Measurements from ENCODE around the gene LRRC51. TPM values are rescaled to one million over a fixed set of nuclear protein-coding genes. Genes with fewer than 3 reads are reported as not detected.

LRRC51 gene
- total and polyA plus RNA-seq, 2 donors (not counting 1 experiment from before 2014, with no cell fraction given): 5.0 to 6.9 TPM

DNA sequence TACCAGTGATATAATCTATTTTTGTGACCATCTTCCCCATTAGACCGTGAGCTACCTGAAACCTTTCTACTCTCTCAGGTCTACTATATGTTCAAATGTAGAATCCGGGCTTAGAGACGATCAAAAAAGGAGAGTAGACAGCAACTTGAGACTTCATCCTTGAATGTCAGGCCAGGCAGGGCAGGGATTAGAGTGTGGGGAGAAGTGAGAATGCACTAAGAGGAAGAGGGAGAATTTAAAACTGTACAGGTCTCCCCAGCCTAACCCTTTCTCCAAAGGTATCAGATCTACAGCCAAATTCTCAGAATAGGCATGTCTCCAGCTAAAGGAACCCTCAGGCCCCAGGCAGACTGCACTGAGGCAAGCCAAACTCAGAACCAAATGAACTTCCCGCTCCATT lies 21.5 kb downstream of the LRRC51 start:
- Histone ChIP-seq H3K4me2 (ENCODE audit: extremely low read depth, insufficient read depth, low read length) (peak overlapping the region; percentile 99), H2AFZ (ENCODE audit: low read length) (no peak overlapping the region), H3K9me3 (ENCODE audit: control insufficient read depth, insufficient read depth, low read depth, low read length) (no peaks in the 10 kb centered on the region), H3K27me3 (ENCODE audit: control insufficient read depth, insufficient read depth, low read length) (no peaks in the 10 kb centered on the region), H3K27ac (ENCODE audit: insufficient read depth, low read length) (peak overlapping the region; percentile 92), H3K36me3 (ENCODE audit: control insufficient read depth, insufficient read depth, low read length) (peaks cover 16% of the 10 kb centered on the region), H4K20me1 (ENCODE audit: control insufficient read depth, extremely low read depth, insufficient read depth, low read length) (no peaks in the 10 kb centered on the region), H3K9ac (ENCODE audit: insufficient read depth, low read length) (peak overlapping the region; percentile 94), H3K4me1 (ENCODE audit: control insufficient read depth, extremely low read depth, insufficient read depth, low read length) (peaks cover 18% of the 10 kb centered on the region), H3K79me2 (ENCODE audit: control insufficient read depth, insufficient read depth, low read length) (peaks cover 40% of the 10 kb centered on the region), H3K4me3 (replicated peaks in 1 of 4; ENCODE audit: control extremely low read depth in 1 of 4, insufficient read depth in 1 of 4, low read depth in 3 of 4, low read length in 4 of 4) (peak overlapping the region; percentile 96 to 100 (median 98))
- TF ChIP-seq, protein P1, sequence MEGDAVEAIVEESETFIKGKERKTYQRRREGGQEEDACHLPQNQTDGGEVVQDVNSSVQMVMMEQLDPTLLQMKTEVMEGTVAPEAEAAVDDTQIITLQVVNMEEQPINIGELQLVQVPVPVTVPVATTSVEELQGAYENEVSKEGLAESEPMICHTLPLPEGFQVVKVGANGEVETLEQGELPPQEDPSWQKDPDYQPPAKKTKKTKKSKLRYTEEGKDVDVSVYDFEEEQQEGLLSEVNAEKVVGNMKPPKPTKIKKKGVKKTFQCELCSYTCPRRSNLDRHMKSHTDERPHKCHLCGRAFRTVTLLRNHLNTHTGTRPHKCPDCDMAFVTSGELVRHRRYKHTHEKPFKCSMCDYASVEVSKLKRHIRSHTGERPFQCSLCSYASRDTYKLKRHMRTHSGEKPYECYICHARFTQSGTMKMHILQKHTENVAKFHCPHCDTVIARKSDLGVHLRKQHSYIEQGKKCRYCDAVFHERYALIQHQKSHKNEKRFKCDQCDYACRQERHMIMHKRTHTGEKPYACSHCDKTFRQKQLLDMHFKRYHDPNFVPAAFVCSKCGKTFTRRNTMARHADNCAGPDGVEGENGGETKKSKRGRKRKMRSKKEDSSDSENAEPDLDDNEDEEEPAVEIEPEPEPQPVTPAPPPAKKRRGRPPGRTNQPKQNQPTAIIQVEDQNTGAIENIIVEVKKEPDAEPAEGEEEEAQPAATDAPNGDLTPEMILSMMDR (conservative IDR thresholded peaks at IDR 0.05 in 1 of 2, IDR thresholded peaks at IDR 0.05 in 1 of 2; ENCODE audit: low read depth in 1 of 2, low read length in 2 of 2): no peak
- TF ChIP-seq EZH2 (IDR thresholded peaks at IDR 0.05; ENCODE audit: low read length, missing control alignments): no peak
- no peak for DNase-seq (ENCODE audit: low read depth in 2 of 2)

GRCh38 chr11:72102631-72102945 lies 21.9 kb downstream of the LRRC51 start:
- Histone ChIP-seq H3K4me2 (ENCODE audit: extremely low read depth, insufficient read depth, low read length) (peak overlapping the region; percentile 99), H4K20me1 (ENCODE audit: control insufficient read depth, extremely low read depth, insufficient read depth, low read length) (no peaks in the 10 kb centered on the region), H2AFZ (ENCODE audit: low read length) (no peak overlapping the region), H3K79me2 (ENCODE audit: control insufficient read depth, insufficient read depth, low read length) (peaks cover 40% of the 10 kb centered on the region), H3K36me3 (ENCODE audit: control insufficient read depth, insufficient read depth, low read length) (peaks cover 11% of the 10 kb centered on the region), H3K27ac (ENCODE audit: insufficient read depth, low read length) (peak overlapping the region; percentile 92), H3K9me3 (ENCODE audit: control insufficient read depth, insufficient read depth, low read depth, low read length) (no peaks in the 10 kb centered on the region), H3K27me3 (ENCODE audit: control insufficient read depth, insufficient read depth, low read length) (no peaks in the 10 kb centered on the region), H3K4me1 (ENCODE audit: control insufficient read depth, extremely low read depth, insufficient read depth, low read length) (peaks cover 18% of the 10 kb centered on the region), H3K9ac (ENCODE audit: insufficient read depth, low read length) (peak overlapping the region; percentile 94), H3K4me3 (replicated peaks in 1 of 4; ENCODE audit: control extremely low read depth in 1 of 4, insufficient read depth in 1 of 4, low read depth in 3 of 4, low read length in 4 of 4) (peak overlapping the region; percentile 96 to 100 (median 98))
- no peak for DNase-seq (ENCODE audit: low read depth in 2 of 2)
- TF ChIP-seq, protein P1 (conservative IDR thresholded peaks at IDR 0.05 in 1 of 2, IDR thresholded peaks at IDR 0.05 in 1 of 2; ENCODE audit: low read depth in 1 of 2, low read length in 2 of 2): no peak
- TF ChIP-seq EZH2 (IDR thresholded peaks at IDR 0.05; ENCODE audit: low read length, missing control alignments): no peak

DNA sequence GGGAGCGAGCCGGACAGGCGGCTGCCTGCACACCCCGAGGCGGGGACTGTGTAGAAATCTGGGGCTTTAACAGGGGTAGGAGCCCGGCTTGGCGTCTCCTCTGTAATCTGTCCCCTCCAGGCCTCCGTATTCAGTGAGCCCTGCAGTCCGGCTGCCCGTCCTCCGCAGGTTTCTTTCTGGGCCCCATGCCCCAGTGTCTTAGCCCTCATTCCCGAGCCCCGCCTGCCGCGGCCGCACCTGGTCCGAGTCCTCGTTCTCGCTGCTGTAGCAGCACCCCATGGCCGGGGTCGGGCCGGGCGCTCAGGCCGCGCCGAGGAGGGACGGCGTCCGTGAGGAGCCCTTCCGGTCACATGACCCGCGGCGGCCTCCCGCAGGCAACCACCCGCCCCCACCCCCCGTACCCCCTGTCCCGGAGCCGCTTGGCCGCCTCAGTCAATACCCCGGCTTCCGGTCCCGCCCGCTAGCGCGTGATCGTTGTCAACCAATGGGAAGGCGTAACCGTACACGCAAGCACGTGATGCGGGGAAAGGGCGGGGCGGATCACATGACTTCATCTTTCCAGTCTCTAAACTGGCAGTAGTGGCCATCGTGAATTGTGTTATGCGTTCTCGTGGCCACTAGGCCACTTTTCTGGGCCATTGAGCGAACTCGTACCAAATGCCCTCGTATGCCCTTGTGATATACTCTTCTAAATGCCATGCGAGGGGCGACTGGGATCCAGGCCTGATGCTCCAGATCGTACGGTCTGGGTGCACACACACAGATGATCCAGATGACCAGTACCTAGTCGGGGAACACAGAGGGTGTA lies 22.5 kb downstream of the LRRC51 start, which contains the start of gene LAMTOR1:
TSS of gene LAMTOR1 (minus strand) at position 352 of the 808 bp plus-strand sequence. CDS start at position 279, 73 bp downstream.
- Histone ChIP-seq H3K9me3 (ENCODE audit: control insufficient read depth, insufficient read depth, low read depth, low read length) (no peaks in the 10 kb centered on the region), H4K20me1 (ENCODE audit: control insufficient read depth, extremely low read depth, insufficient read depth, low read length) (no peaks in the 10 kb centered on the region), H3K79me2 (ENCODE audit: control insufficient read depth, insufficient read depth, low read length) (peaks cover 40% of the 10 kb centered on the region), H3K4me2 (ENCODE audit: extremely low read depth, insufficient read depth, low read length) (peak within 1 kb of the TSS; percentile 99), H3K27me3 (ENCODE audit: control insufficient read depth, insufficient read depth, low read length) (no peaks in the 10 kb centered on the region), H3K9ac (ENCODE audit: insufficient read depth, low read length) (peak within 1 kb of the TSS; percentile 94), H3K4me1 (ENCODE audit: control insufficient read depth, extremely low read depth, insufficient read depth, low read length) (peaks cover 18% of the 10 kb centered on the region), H2AFZ (ENCODE audit: low read length) (peak within 1 kb of the TSS; percentile 84), H3K36me3 (ENCODE audit: control insufficient read depth, insufficient read depth, low read length) (peaks cover 11% of the 10 kb centered on the region), H3K27ac (ENCODE audit: insufficient read depth, low read length) (peak within 1 kb of the TSS; percentile 92), H3K4me3 (replicated peaks in 1 of 4; ENCODE audit: control extremely low read depth in 1 of 4, insufficient read depth in 1 of 4, low read depth in 3 of 4, low read length in 4 of 4) (peak within 1 kb of the TSS; percentile 96 to 100 (median 98))
- TF ChIP-seq, protein P1 (conservative IDR thresholded peaks at IDR 0.05 in 1 of 2, IDR thresholded peaks at IDR 0.05 in 1 of 2; ENCODE audit: low read depth in 1 of 2, low read length in 2 of 2): peak; percentile 44 to 53
- TF ChIP-seq EZH2 (IDR thresholded peaks at IDR 0.05; ENCODE audit: low read length, missing control alignments): no peak
- DNase-seq (ENCODE audit: low read depth in 2 of 2): peak; percentile 98 to 99
